K562 (cell line): ENCODE data around the gene TPPP. TPM values are rescaled to one million over a fixed set of nuclear protein-coding genes. Genes with fewer than 3 reads are reported as not detected.
A peak's percentile ranks its signal among the peaks of the same experiment; 100 is the strongest.
"Not testable (repeated sequence)": the region's sequence is repeated elsewhere in the genome, so short reads cannot be mapped to it uniquely, and the experiment has no call there.

ENCODE experiments used
- ATAC-seq: fragments of 200-7000 bp; cut with Tn5 transposase; 3 replicates; pipeline ENCODE4 v1.9.1; 2020; ENCODE audit warnings: moderate library complexity
- BruUV-seq: library from RNA; stranded (reverse); fragments of 400-500 nt; replicated peaks from 2 replicates; lab custom pipeline; 2021; lab: Mats Ljungman, UMichigan
- CTCF ChIA-PET: fragments of 300-600 bp; formaldehyde crosslinking; extraction: SDS; loops from one replicate; lab custom pipeline; 2021; ENCODE audit warnings: low intra/inter-chr PET ratio; lab: Yijun Ruan, JAX
- POLR2A ChIA-PET: fragments of 300-600, 350-650 bp; sonication (Branson Sonifier 250); formaldehyde crosslinking; extraction: SDS; loops from one replicate; lab custom pipeline; 2021; ENCODE audit warnings: antibody characterized with exemption, inconsistent platforms; lab: Yijun Ruan, JAX
- DNase-seq, 4 experiments: peaks; one replicate each; pipeline versions ENCODE4 v3.0.0 to v3.0.0-alpha.2; 2011 to 2018; ENCODE audit warnings: low spot score in 3 of 4, mixed read lengths in 3 of 4; ENCODE audit errors: extremely low read depth in 1 of 4
- FAIRE-seq: peaks from 2 replicates; lab custom pipeline; 2011; peaks lifted over from hg19 to GRCh38; lab: Jason Lieb, UNC
- H2AFZ ChIP-seq: 2 replicates; pipeline ENCODE4 v1.6.0; 2011; ENCODE audit warnings: low read depth, low read length, control low read depth, inconsistent platforms
- H3K27ac ChIP-seq: fragments of 200-600 bp; 3 replicates; pipeline ENCODE4 v1.8.0; 2011; ENCODE audit warnings: low read depth, mild to moderate bottlenecking, control low read depth, inconsistent platforms, low read length, moderate library complexity, mixed read lengths; ENCODE audit errors: extremely low read depth
- H3K27me3 ChIP-seq, 2 experiments: fragments of 300-600 bp in 1 of 2; 2 replicates in 1 of 2; 3 replicates in 1 of 2; pipeline versions ENCODE4 v1.6.0 to v1.8.0; 2011; ENCODE audit warnings: inconsistent platforms in 2 of 2, low read length in 2 of 2, mild to moderate bottlenecking in 1 of 2, mixed read lengths in 1 of 2, moderate library complexity in 1 of 2; ENCODE audit not compliant: control insufficient read depth in 2 of 2, insufficient read depth in 2 of 2
- H3K36me3 ChIP-seq: fragments of 300-600 bp; 3 replicates; pipeline ENCODE4 v1.8.0; 2011; ENCODE audit warnings: mild to moderate bottlenecking, low read length, inconsistent platforms; ENCODE audit not compliant: control insufficient read depth, insufficient read depth
- H3K4me1 ChIP-seq, 2 experiments: fragments of 200-600 bp in 1 of 2; replicated peaks in 1 of 2; 2 replicates in 1 of 2; 3 replicates in 1 of 2; pipeline versions ENCODE4 v1.5.1 to v1.8.0; 2011; ENCODE audit warnings: inconsistent platforms in 2 of 2, low read length in 2 of 2, mild to moderate bottlenecking in 1 of 2, mixed read lengths in 1 of 2, moderate library complexity in 1 of 2; ENCODE audit not compliant: control insufficient read depth in 2 of 2, insufficient read depth in 2 of 2
- H3K4me2 ChIP-seq: 2 replicates; pipeline ENCODE4 v1.6.1; 2011; ENCODE audit warnings: low read length, control low read depth, inconsistent platforms, mixed read lengths; ENCODE audit not compliant: insufficient read depth
- H3K4me3 ChIP-seq: fragments of 200-600 bp; sonication (generic), shearing (Covaris generic); 2 replicates; pipeline ENCODE4 v1.5.1; 2016; ENCODE audit warnings: control low read depth, inconsistent platforms
- H3K79me2 ChIP-seq: fragments of 200-600 bp; 3 replicates; pipeline ENCODE4 v1.8.0; 2011; ENCODE audit warnings: low read length, inconsistent platforms; ENCODE audit not compliant: control insufficient read depth, insufficient read depth
- H3K9ac ChIP-seq, 2 experiments: 2 replicates each; pipeline versions ENCODE4 v1.6.0 to v1.6.1; 2011; ENCODE audit warnings: low read depth in 2 of 2, low read length in 2 of 2, control low read depth in 1 of 2, inconsistent platforms in 1 of 2, mild to moderate bottlenecking in 1 of 2, mixed read lengths in 1 of 2; ENCODE audit not compliant: insufficient read depth in 1 of 2
- H3K9me1 ChIP-seq: one replicate; pipeline ENCODE4 v1.6.0; 2011; ENCODE audit warnings: inconsistent platforms, mild to moderate bottlenecking, low read length, moderate library complexity; ENCODE audit not compliant: control insufficient read depth, insufficient read depth
- H3K9me3 ChIP-seq: replicated peaks from 2 replicates; pipeline ENCODE4 v1.5.1; 2011; ENCODE audit warnings: low read depth, low read length, inconsistent platforms; ENCODE audit not compliant: control insufficient read depth, insufficient read depth
- H4K20me1 ChIP-seq: replicated peaks from 2 replicates; pipeline ENCODE4 v1.6.1; 2011; ENCODE audit warnings: low read length, inconsistent platforms, mixed read lengths; ENCODE audit not compliant: control insufficient read depth, insufficient read depth
- WGBS: fragments of 100-300 bp; shearing (Covaris generic); methylation state at CpG from one replicate; pipeline ENCODE4 v1.1.6; 2016; ENCODE audit warnings: low coverage, mixed read lengths; ENCODE audit not compliant: insufficient coverage; ENCODE audit errors: missing lambda C conversion rate; 5-methylcytosine and 5-hydroxymethylcytosine counted together
- in situ Hi-C: fragments of 300-500 bp; cut with MboI; formaldehyde crosslinking; loops from 4 replicates; pipeline ENCODE4 v1.15.0; 2018; ENCODE audit warnings: inconsistent platforms, mixed read lengths
- intact Hi-C: fragments of 100-400 bp; cut with micrococcal nuclease; formaldehyde crosslinking; loops from 2 replicates; pipeline ENCODE4 v1.14.2; 2022
- polyA plus RNA-seq, 8 experiments: library from polyadenylated mRNA; depleted of rRNA in 4 of 8; stranded (reverse) in 5 of 8; unstranded in 3 of 8; fragments of >200 nt; fragmentation: Nextera tagmentation in 2 of 8; fragmentation: Illumina TruSeq in 1 of 8; extraction: Ambion mirVana in 2 of 8; extraction: Trizol in 1 of 8; gene quantifications; 2 replicates each; pipeline versions ENCODE4 v1.2.1 to v1.2.3, GENCODE V29; 2011 to 2014; ENCODE audit warnings: inconsistent platforms in 1 of 8, missing spikeins in 1 of 8
- total RNA-seq, 7 experiments: library from RNA; depleted of rRNA in 6 of 7; stranded (reverse); fragments of >200 nt in 6 of 7; fragmentation: Illumina TruSeq in 2 of 7; extraction: Trizol in 2 of 7; gene quantifications; 2 replicates each; pipeline versions ENCODE4 v1.2.1 to v1.2.3, GENCODE V29; 2011 to 2021; ENCODE audit warnings: low replicate concordance in 1 of 7

Gene TPPP
- total and polyA plus RNA-seq, 9 of the 15 experiments (the other 6 are each of a cell fraction or from before 2014, with no cell fraction given): 0.01 to 0.07 (median 0.03) TPM; not detected in 6

DNA sequence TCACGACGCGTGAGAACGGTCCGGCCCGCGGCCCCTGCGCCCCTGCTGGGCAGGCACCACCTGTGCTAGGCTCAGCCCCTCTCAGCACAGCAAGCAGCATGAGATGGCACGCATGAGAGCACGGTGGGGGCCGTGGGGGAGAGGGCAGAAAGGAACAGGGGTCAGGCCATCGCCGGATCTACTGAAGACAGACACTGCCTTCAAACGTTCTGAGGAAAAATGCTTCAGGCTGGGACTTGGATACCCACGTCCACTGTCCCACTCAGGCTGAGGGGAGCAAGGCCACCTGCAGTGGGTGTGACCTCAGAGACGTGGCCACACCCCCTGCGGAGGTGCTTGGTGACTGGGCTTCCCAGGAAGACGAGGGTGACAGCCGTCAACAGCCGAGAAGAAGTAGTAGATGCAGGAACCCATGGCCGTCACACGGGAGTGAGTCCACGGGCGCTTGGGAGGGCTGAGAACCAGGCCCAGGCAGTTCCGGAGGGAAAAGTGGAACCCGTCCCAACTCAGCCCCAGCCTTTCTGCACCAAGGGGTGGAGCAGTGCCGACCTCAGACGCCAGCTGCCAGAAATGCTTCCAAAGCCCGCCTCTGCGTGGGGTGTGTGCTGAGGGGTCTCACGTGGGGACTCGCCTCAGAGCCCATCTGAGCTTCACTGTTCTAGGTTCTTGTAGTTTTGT is 12.9 kb downstream of the TPPP start:
- H3K4me1 ChIP-seq: peaks cover 0 to 12% of the 10 kb centered on the region in 2 experiments; a peak in 1 of 5 replicates
- H3K9ac ChIP-seq, H3K9me1 ChIP-seq, H3K36me3 ChIP-seq, H4K20me1 ChIP-seq, BruUV-seq, H3K27ac ChIP-seq, DNase-seq, FAIRE-seq, H3K9me3 ChIP-seq, H3K79me2 ChIP-seq, H3K4me2 ChIP-seq, CTCF ChIA-PET, in situ Hi-C loops, POLR2A ChIA-PET, ATAC-seq, H3K4me3 ChIP-seq, H2AFZ ChIP-seq: not testable (repeated sequence)
- no CpG with 5 or more reads among the region's 32 CpGs for WGBS
- intact Hi-C loops: loop anchor here (5.0 kb wide), 1 partner anchor 92 kb away; no protein-coding TSS in a partner anchor
- peaks cover 6 to 26% of the 10 kb centered on the region in 2 experiments; a peak in 4 of 5 replicates for H3K27me3 ChIP-seq

DNA sequence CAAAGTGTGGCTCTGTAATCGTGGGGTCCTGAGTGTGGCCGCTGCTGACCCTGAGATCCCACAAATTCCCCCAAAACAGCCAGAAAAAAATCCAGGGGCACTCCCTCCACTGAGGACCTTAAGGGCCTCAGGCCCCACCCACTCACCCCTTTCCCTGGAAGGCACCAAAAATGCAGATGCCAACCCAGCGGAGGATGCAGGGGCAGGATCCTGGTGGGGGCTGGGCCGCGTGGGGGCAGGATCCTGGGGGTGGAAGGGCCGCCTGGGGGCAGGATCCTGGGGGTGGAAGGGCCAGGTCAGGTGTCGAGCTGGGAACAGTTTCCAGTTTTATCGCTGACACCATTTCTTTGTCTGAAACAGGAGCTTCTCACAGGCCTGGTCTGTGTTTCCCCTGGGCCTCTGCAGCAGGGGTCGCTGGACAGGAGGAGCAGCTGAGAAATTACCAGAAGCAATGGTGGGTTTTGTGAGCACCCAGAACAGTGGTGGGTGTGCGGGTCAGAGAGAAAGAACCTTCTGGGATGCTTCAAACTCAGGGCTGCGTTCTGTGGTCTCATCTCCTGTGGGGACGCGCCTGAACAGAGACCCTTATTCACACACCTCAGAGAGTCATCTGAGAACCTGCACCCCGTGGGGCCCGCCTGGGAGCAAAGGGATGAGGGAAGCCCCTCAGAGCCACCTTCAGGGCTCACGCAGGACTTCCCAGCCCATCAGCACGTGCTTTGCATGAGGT is 13.8 kb downstream of the TPPP start:
- H3K4me3 ChIP-seq, H3K9ac ChIP-seq, H3K9me3 ChIP-seq, H3K4me2 ChIP-seq, H4K20me1 ChIP-seq, H3K27ac ChIP-seq, DNase-seq, CTCF ChIA-PET, BruUV-seq, ATAC-seq, H3K79me2 ChIP-seq, H3K36me3 ChIP-seq, H3K9me1 ChIP-seq, POLR2A ChIA-PET, H2AFZ ChIP-seq: not testable (repeated sequence)
- intact Hi-C loops (loop anchor here (10.0 kb wide), 1 partner anchor 175 kb away; the partner anchor contains the start of gene ZDHHC11), in situ Hi-C loops (loop anchor here (5.0 kb wide), 2 partner anchors 93 to 228 kb away; no protein-coding TSS in a partner anchor)
- Histone ChIP-seq H3K4me1 (peaks cover 0 to 20% of the 10 kb centered on the region in 2 experiments; a peak in 1 of 5 replicates), H3K27me3 (peaks cover 0 to 16% of the 10 kb centered on the region in 2 experiments; a peak in 1 of 5 replicates)
- WGBS: 24% methylated on average over 7 of the region's 17 CpGs
- peak; percentile 56 for FAIRE-seq
